Caco-2 (cell line): Measurements from ENCODE around the gene ERMN. TPM values are rescaled to one million over a fixed set of nuclear protein-coding genes. Genes with fewer than 3 reads are reported as not detected.

ENCODE experiments used
- BruUV-seq: library from RNA; stranded (reverse); fragments of 400-500 nt; replicated peaks from 2 replicates; lab custom pipeline; 2021; lab: Mats Ljungman, UMichigan
- CTCF ChIA-PET: fragments of 300-600 bp; sonication (Branson Sonifier 250); formaldehyde crosslinking; loops from one replicate; lab custom pipeline; 2022; ENCODE audit warnings: antibody characterized with exemption; lab: Charles Lee
- POLR2A ChIA-PET: fragments of 300-600 bp; sonication (Branson Sonifier 250); formaldehyde crosslinking; loops from one replicate; lab custom pipeline; 2022; ENCODE audit warnings: antibody characterized with exemption; lab: Charles Lee
- DNase-seq, 2 experiments: peaks; one replicate each; pipeline versions ENCODE4 v3.0.0 to v3.0.0-alpha.2; 2020 to 2022
- H3K27me3 ChIP-seq: replicated peaks from 2 replicates; pipeline ENCODE4 v1.6.0; 2011; ENCODE audit warnings: low read length; ENCODE audit not compliant: control insufficient read depth, insufficient read depth
- H3K36me3 ChIP-seq: 2 replicates; pipeline ENCODE4 v1.5.1; 2011; ENCODE audit warnings: low read length; ENCODE audit not compliant: control insufficient read depth, insufficient read depth
- H3K4me1 ChIP-seq: fragments of 250-450 bp; sonication (Bioruptor Pico); 2 replicates; pipeline ENCODE4 v1.5.1; 2020; ENCODE audit warnings: mild to moderate bottlenecking
- H3K4me3 ChIP-seq: 2 replicates; pipeline ENCODE4 v1.5.1; 2011; ENCODE audit warnings: low read depth, mild to moderate bottlenecking, control low read depth, low read length
- H3K9me3 ChIP-seq: fragments of 250-450 bp; sonication (Bioruptor Pico); 2 replicates; pipeline ENCODE4 v1.5.1; 2020; ENCODE audit warnings: mild to moderate bottlenecking, moderate library complexity
- H3K27ac Mint-ChIP-seq: one replicate; pipeline ENCODE4 v1.8.0; 2022; ENCODE audit warnings: mixed read lengths; ENCODE audit not compliant: unreplicated experiment
- H3K27me3 Mint-ChIP-seq: one replicate; pipeline ENCODE4 v1.8.0; 2022; ENCODE audit warnings: mixed read lengths; ENCODE audit not compliant: insufficient read depth, unreplicated experiment
- H3K36me3 Mint-ChIP-seq: one replicate; pipeline ENCODE4 v1.8.0; 2022; ENCODE audit warnings: mild to moderate bottlenecking, mixed read lengths; ENCODE audit not compliant: insufficient read depth, unreplicated experiment
- H3K4me1 Mint-ChIP-seq: one replicate; pipeline ENCODE4 v1.8.0; 2022; ENCODE audit warnings: low read depth, mixed read lengths; ENCODE audit not compliant: unreplicated experiment
- H3K4me3 Mint-ChIP-seq: one replicate; pipeline ENCODE4 v1.8.0; 2022; ENCODE audit warnings: mild to moderate bottlenecking, moderate library complexity, mixed read lengths; ENCODE audit not compliant: unreplicated experiment
- H3K9me3 Mint-ChIP-seq: one replicate; pipeline ENCODE4 v1.8.0; 2022; ENCODE audit warnings: mixed read lengths; ENCODE audit not compliant: unreplicated experiment
- intact Hi-C: fragments of 100-400 bp; cut with micrococcal nuclease; formaldehyde crosslinking; loops from one replicate; pipeline ENCODE4 v1.10.0; 2022; ENCODE audit not compliant: unreplicated experiment
- total RNA-seq: library from RNA; stranded (reverse); gene quantifications from 2 replicates; pipeline ENCODE4 v1.2.3, GENCODE V29; 2022
- TF ChIP-seq, protein P1 (sequence below), 2 experiments: fragments of 200-600 bp in 1 of 2; IDR thresholded peaks; 1 replicate in 1 of 2; 2 replicates in 1 of 2; pipeline versions ENCODE4 v1.5.1 to v1.8.0; 2011 to 2022; ENCODE audit warnings: antibody characterized with exemption in 1 of 2, control low read depth in 1 of 2, inconsistent platforms in 1 of 2, low read depth in 1 of 2, low read length in 1 of 2, mild to moderate bottlenecking in 1 of 2, moderate library complexity in 1 of 2; ENCODE audit not compliant: insufficient read depth in 1 of 2, severe bottlenecking in 1 of 2, unreplicated experiment in 1 of 2

Gene ERMN
- total RNA-seq, 1 experiment from 2014 or later, result 0.61 TPM

GRCh38 chr2:157337978-157338377, 12.4 kb upstream of the ERMN start:
- Mint-ChIP-seq H3K27me3 (no peaks in the 10 kb centered on the region), H3K27ac (no peak overlapping the region), H3K9me3 (peaks cover 17% of the 10 kb centered on the region), H3K36me3 (no peaks in the 10 kb centered on the region), H3K4me3 (no peak overlapping the region), H3K4me1 (no peaks in the 10 kb centered on the region)
- no peaks in the 10 kb centered on the region for H3K27me3 ChIP-seq
- no peaks in the 10 kb centered on the region for H3K9me3 ChIP-seq
- CTCF ChIA-PET, result interaction anchor here (3.1 kb wide), 1 partner anchor 36 kb away, joined by 42 read pairs; no protein-coding TSS in a partner anchor
- DNase-seq, result no peak
- intact Hi-C loops, result no loop called here
- H3K4me1 ChIP-seq, result no peaks in the 10 kb centered on the region
- H3K4me3 ChIP-seq, result no peak overlapping the region
- POLR2A ChIA-PET, result no interaction called here
- no peaks in the 10 kb centered on the region for H3K36me3 ChIP-seq
- no TSS peak for BruUV-seq
- TF ChIP-seq, protein P1, sequence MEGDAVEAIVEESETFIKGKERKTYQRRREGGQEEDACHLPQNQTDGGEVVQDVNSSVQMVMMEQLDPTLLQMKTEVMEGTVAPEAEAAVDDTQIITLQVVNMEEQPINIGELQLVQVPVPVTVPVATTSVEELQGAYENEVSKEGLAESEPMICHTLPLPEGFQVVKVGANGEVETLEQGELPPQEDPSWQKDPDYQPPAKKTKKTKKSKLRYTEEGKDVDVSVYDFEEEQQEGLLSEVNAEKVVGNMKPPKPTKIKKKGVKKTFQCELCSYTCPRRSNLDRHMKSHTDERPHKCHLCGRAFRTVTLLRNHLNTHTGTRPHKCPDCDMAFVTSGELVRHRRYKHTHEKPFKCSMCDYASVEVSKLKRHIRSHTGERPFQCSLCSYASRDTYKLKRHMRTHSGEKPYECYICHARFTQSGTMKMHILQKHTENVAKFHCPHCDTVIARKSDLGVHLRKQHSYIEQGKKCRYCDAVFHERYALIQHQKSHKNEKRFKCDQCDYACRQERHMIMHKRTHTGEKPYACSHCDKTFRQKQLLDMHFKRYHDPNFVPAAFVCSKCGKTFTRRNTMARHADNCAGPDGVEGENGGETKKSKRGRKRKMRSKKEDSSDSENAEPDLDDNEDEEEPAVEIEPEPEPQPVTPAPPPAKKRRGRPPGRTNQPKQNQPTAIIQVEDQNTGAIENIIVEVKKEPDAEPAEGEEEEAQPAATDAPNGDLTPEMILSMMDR (IDR thresholded peaks at IDR 0.05; ENCODE audit: insufficient read depth in 1 of 2, low read depth in 1 of 2, low read length in 1 of 2, severe bottlenecking in 1 of 2, unreplicated experiment in 1 of 2), result no peak

DNA sequence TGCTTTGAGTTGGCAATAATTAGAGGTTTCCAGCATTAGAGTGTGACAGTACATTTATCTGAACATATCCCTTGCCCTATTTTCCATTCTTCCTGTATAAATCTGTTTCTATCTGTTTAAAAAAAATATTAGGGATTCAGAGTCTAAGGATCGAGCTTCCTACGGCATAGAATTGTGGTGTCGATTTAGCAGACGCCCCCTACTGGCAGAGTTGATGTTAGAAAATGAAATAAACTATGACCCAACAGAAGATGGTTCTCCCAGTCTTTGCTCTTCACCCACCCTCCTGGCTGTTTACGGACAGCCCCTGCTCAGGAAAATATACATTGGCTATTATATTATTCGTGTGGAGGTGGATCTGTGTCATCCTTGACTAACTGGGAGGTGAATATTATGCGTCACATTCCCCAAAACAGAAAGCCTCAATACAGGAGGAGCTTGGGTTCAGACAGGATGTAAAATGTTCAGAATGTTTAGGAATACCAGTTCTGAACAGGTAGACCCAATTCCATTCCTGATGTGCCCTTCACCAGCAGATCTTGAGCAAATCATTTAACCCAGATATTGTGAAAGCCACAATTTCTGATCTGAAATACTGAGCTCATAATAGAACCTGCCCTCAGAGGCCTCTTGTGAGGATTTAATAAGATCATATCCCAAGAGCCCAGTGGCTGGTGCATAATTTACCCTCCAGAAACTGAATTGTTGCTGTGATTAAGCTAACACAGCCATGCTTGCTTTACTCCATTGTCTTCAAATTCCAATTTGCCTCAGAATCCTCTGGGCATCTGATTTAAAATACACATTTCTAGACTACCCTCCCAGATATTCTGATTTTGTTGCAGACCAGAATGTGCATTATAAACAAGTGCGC, 10.8 kb upstream of the ERMN start:
- Histone ChIP-seq H3K9me3 (no peaks in the 10 kb centered on the region), H3K4me3 (no peak overlapping the region), H3K4me1 (no peaks in the 10 kb centered on the region), H3K27me3 (no peaks in the 10 kb centered on the region), H3K36me3 (no peaks in the 10 kb centered on the region)
- Mint-ChIP-seq H3K27me3 (no peaks in the 10 kb centered on the region), H3K4me1 (no peaks in the 10 kb centered on the region), H3K27ac (no peak overlapping the region), H3K4me3 (no peak overlapping the region), H3K36me3 (no peaks in the 10 kb centered on the region), H3K9me3 (peaks cover 1% of the 10 kb centered on the region)
- BruUV-seq, result no TSS peak
- intact Hi-C loops, result loop anchor here (1.0 kb wide), 2 partner anchors 9 to 34 kb away; no protein-coding TSS in a partner anchor
- ChIA-PET POLR2A (no interaction called here), CTCF (interaction anchor here (0.6 to 3.1 kb wide), 10 partner anchors 9 to 90 kb away, joined by 3 to 42 read pairs (median 6); partner anchors contain the start of gene ERMN)
- TF ChIP-seq, protein P1 (IDR thresholded peaks at IDR 0.05; ENCODE audit: insufficient read depth in 1 of 2, low read depth in 1 of 2, low read length in 1 of 2, severe bottlenecking in 1 of 2, unreplicated experiment in 1 of 2), result peak; percentile 67 to 68
- DNase-seq, result peak in 1 of 2 experiments; percentile 59

DNA sequence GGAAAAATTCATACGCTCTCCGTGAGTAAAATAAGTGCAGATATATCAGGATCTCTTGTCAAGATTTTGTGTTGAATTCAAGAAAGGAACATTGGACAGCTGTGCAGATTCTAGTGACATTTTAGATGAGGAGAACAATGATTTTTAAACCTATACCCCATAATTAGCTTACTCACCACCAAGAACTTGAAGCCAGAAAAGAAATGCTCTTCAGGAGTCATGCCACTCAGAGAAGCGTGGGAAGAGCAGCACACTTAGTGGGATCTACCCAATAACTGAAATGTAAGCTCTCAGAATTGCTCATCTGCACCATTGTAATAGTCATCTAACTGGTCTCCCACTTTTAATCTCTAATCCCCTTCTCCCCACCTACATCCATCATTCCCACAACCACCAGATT, 9.2 kb upstream of the ERMN start:
- no peaks in the 10 kb centered on the region for H3K27me3 Mint-ChIP-seq
- no peaks in the 10 kb centered on the region for H3K36me3 Mint-ChIP-seq
- H3K4me1 Mint-ChIP-seq, result no peaks in the 10 kb centered on the region
- Histone ChIP-seq H3K9me3 (no peaks in the 10 kb centered on the region; the same call in 1 of the 2 replicates), H3K4me1 (no peaks in the 10 kb centered on the region), H3K36me3 (no peaks in the 10 kb centered on the region), H3K4me3 (no peak overlapping the region), H3K27me3 (no peaks in the 10 kb centered on the region)
- TF ChIP-seq, protein P1 (IDR thresholded peaks at IDR 0.05; ENCODE audit: insufficient read depth in 1 of 2, low read depth in 1 of 2, low read length in 1 of 2, severe bottlenecking in 1 of 2, unreplicated experiment in 1 of 2), result no peak
- DNase-seq, result no peak
- ChIA-PET CTCF (interaction anchor here (1.9 kb wide), 1 partner anchor 9 kb away, joined by 6 read pairs; the partner anchor contains the start of gene ERMN), POLR2A (no interaction called here)
- H3K9me3 Mint-ChIP-seq, result no peaks in the 10 kb centered on the region
- H3K27ac Mint-ChIP-seq, result no peak overlapping the region
- BruUV-seq, result no TSS peak
- intact Hi-C loops, result no loop called here
- no peak overlapping the region for H3K4me3 Mint-ChIP-seq
